ENCODE measurements around the gene AQP1. TPM values are rescaled to one million over a fixed set of nuclear protein-coding genes. Genes with fewer than 3 reads are reported as not detected.

Gene AQP1
- total RNA-seq, 4 donors from 2014 or later: 21.3 to 98.3 (median 28.4) TPM

DNA sequence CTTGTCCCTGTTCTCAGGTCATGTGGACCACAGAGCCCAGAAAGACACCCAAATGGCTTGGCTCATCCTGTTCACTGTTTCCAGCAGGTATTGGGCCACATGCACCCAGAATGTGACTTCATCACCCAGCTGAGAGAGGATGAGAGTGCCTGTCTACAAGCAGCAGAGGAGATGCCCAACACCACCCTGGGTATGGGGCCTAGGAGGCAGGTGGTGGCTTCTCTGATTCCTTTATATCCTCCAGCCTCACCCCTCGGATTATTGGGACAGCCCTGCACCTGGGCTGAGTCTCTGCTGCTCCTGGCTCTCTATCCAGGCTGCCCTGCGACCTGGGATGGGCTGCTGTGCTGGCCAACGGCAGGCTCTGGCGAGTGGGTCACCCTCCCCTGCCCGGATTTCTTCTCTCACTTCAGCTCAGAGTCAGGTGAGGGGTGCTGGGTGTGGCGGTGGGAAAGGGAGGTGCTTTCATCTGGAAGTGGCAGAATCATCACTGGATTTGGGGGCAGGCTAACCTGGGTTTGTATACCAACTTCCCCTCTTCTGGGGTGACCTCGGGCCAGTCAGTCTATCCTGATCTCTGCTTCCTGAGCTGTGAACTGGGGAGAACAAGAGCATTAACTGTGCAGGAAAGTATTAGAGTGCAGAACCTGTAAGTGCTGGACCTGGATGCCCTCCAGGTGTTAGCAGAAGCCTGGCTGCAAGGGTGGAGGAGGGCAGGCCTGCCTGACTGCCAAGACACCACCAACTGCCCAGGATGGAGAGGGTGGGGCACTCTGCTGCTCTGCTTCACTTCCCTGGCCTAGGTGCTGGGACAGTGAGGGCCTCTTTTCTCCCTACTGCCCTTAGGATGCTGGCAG lies 57.3 kb downstream of the AQP1 start:
- in situ Hi-C loops (cut with MboI; ENCODE audit: low pct_ligation_motif_present in 1 of 4, low pct_unique_long_range_greater_than_20kb in 1 of 4, low sequenced_read_pairs in 3 of 4): no loop called here
- Histone ChIP-seq H3K36me3 (no peaks in the 10 kb centered on the region), H3K27ac (no peak overlapping the region), H3K4me1 (no peaks in the 10 kb centered on the region), H3K9me3 (no peaks in the 10 kb centered on the region), H3K27me3 (no peaks in the 10 kb centered on the region), H3K4me3 (no peak overlapping the region)
- WGBS, 2 donors (ENCODE audit: low coverage in 1 of 2): 58% methylated on average over 7 of the region's 7 CpGs; no CpG with 5 or more reads in 1 of the 2 donors
- TF ChIP-seq, protein P1, sequence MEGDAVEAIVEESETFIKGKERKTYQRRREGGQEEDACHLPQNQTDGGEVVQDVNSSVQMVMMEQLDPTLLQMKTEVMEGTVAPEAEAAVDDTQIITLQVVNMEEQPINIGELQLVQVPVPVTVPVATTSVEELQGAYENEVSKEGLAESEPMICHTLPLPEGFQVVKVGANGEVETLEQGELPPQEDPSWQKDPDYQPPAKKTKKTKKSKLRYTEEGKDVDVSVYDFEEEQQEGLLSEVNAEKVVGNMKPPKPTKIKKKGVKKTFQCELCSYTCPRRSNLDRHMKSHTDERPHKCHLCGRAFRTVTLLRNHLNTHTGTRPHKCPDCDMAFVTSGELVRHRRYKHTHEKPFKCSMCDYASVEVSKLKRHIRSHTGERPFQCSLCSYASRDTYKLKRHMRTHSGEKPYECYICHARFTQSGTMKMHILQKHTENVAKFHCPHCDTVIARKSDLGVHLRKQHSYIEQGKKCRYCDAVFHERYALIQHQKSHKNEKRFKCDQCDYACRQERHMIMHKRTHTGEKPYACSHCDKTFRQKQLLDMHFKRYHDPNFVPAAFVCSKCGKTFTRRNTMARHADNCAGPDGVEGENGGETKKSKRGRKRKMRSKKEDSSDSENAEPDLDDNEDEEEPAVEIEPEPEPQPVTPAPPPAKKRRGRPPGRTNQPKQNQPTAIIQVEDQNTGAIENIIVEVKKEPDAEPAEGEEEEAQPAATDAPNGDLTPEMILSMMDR (IDR thresholded peaks at IDR 0.05): no peak
- TF ChIP-seq EP300 (IDR thresholded peaks at IDR 0.05; ENCODE audit: low read depth): no peak
- no peak for TF ChIP-seq POLR2A (IDR thresholded peaks at IDR 0.05)
- no peak for TF ChIP-seq POLR2AphosphoS5 (IDR thresholded peaks at IDR 0.05)
- DNase-seq: no peak
- intact Hi-C loops (cut with DNase I; ENCODE audit: low total_unique reads): no loop called here

DNA sequence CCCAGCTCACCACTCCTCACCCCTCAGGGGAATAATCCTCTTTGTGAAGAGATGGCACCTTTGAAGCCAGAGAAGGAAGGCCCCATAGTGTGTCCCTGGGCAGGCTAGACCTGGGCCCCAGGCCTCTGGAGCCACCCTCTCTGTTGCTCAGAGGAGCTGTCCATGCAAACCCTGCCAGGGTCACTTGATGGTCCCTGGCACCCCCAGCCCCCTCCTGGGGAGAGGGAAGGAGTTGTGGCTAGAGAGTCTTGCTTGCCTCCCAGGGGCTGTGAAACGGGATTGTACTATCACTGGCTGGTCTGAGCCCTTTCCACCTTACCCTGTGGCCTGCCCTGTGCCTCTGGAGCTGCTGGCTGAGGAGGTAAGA lies 57.9 kb downstream of the AQP1 start:
- Histone ChIP-seq H3K27ac (no peak overlapping the region), H3K4me3 (no peak overlapping the region), H3K27me3 (no peaks in the 10 kb centered on the region), H3K36me3 (no peaks in the 10 kb centered on the region), H3K4me1 (peaks cover 0 to 2% (median under 1%) of the 10 kb centered on the region in 4 donors), H3K9me3 (no peaks in the 10 kb centered on the region)
- TF ChIP-seq POLR2A (IDR thresholded peaks at IDR 0.05) (no peak), POLR2AphosphoS5 (IDR thresholded peaks at IDR 0.05) (no peak), EP300 (IDR thresholded peaks at IDR 0.05; ENCODE audit: low read depth) (no peak)
- TF ChIP-seq, protein P1 (IDR thresholded peaks at IDR 0.05): no peak
- WGBS, 2 donors (ENCODE audit: low coverage in 1 of 2): 75% methylated on average over 1 of the region's 1 CpG; no CpG with 5 or more reads in 1 of the 2 donors
- DNase-seq: no peak
- in situ Hi-C loops (cut with MboI; ENCODE audit: low pct_ligation_motif_present in 1 of 4, low pct_unique_long_range_greater_than_20kb in 1 of 4, low sequenced_read_pairs in 3 of 4) (no loop called here), intact Hi-C loops (cut with DNase I; ENCODE audit: low total_unique reads) (no loop called here)

DNA sequence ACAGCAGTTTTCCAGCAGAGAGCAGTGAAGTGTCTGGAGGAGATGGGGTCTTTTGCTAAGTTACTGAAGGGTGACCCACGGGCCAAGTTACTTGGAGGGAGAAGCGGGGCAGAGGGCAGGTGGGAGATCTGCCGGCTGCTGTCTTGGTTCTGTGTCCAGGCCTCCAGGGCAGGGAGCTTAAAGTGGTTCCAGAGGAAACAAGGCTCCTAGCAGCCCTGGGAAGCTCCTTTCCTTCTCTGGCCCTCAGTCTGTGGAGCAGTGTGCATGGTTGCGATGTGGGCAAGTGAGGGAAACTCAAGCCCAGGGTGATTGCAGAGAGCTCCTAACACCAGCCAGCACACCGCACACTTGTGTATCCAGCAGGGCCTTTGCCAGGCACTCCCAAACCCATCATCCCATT lies 58.4 kb downstream of the AQP1 start:
- no peaks in the 10 kb centered on the region for H3K27me3 ChIP-seq
- no peak for DNase-seq
- intact Hi-C loops (cut with DNase I; ENCODE audit: low total_unique reads): no loop called here
- no peak overlapping the region for H3K27ac ChIP-seq
- in situ Hi-C loops (cut with MboI; ENCODE audit: low pct_ligation_motif_present in 1 of 4, low pct_unique_long_range_greater_than_20kb in 1 of 4, low sequenced_read_pairs in 3 of 4): loop anchor here in 1 of 4 donors (10.0 kb wide), 1 partner anchor 165 kb away; no protein-coding TSS in a partner anchor
- H3K4me1 ChIP-seq: peaks cover 0 to 7% (median 3%) of the 10 kb centered on the region in 4 donors
- TF ChIP-seq POLR2AphosphoS5 (IDR thresholded peaks at IDR 0.05): no peak
- TF ChIP-seq, protein P1 (IDR thresholded peaks at IDR 0.05): no peak
- TF ChIP-seq EP300 (IDR thresholded peaks at IDR 0.05; ENCODE audit: low read depth): no peak
- no peak for TF ChIP-seq POLR2A (IDR thresholded peaks at IDR 0.05)
- WGBS, 2 donors (ENCODE audit: low coverage in 1 of 2): 93% methylated on average over 5 of the region's 5 CpGs; no CpG with 5 or more reads in 1 of the 2 donors
- H3K9me3 ChIP-seq: no peaks in the 10 kb centered on the region
- no peak overlapping the region for H3K4me3 ChIP-seq
- H3K36me3 ChIP-seq: no peaks in the 10 kb centered on the region

DNA sequence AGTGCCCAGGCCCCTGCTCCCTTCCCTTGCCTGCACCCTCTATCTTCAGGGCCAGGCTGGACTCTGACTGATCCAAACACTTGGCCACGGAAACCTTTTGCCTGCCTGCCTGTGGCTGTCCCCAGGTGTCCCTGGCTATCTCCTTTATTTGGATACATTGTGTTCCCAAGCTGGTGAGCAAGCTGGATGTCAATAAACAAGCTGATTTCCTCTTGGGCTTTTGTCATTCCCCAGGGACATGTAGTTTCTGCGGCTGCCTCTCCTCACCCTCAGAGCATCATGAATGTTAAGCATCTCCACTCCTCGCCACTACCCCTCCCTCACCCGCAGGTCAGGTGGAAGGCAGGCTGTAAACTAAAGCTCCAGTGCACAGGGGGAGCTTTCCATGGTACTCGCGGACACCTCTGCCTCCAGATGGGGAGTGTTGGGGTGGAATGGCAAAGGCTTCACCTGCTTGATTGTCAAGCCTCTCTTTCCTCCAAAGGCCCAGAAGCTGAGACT lies 59.0 kb downstream of the AQP1 start:
- in situ Hi-C loops (cut with MboI; ENCODE audit: low pct_ligation_motif_present in 1 of 4, low pct_unique_long_range_greater_than_20kb in 1 of 4, low sequenced_read_pairs in 3 of 4) (loop anchor here in 1 of 4 donors (10.0 kb wide), 1 partner anchor 166 kb away; no protein-coding TSS in a partner anchor), intact Hi-C loops (cut with DNase I; ENCODE audit: low total_unique reads) (no loop called here)
- DNase-seq: no peak
- TF ChIP-seq POLR2AphosphoS5 (IDR thresholded peaks at IDR 0.05) (no peak), POLR2A (IDR thresholded peaks at IDR 0.05) (no peak), EP300 (IDR thresholded peaks at IDR 0.05; ENCODE audit: low read depth) (no peak)
- TF ChIP-seq, protein P1 (IDR thresholded peaks at IDR 0.05): no peak
- H3K36me3 ChIP-seq: no peaks in the 10 kb centered on the region
- 41 to 47% methylated on average over 2 to 6 of the region's 6 CpGs for WGBS, 2 donors (ENCODE audit: low coverage in 1 of 2)
- H3K9me3 ChIP-seq: no peaks in the 10 kb centered on the region
- H3K4me3 ChIP-seq: no peak overlapping the region
- H3K4me1 ChIP-seq: peaks cover 0 to 8% (median 4%) of the 10 kb centered on the region in 4 donors
- H3K27ac ChIP-seq: no peak overlapping the region
- H3K27me3 ChIP-seq: no peaks in the 10 kb centered on the region
